Heart left ventricle (tissue), 13 donors: ENCODE results near the gene CLRN1.

Experiments used
- CTCF ChIP-seq, 12 donors: fragments of 200-600 bp; sonication (generic) in 4 of 12; IDR thresholded peaks; one replicate each; pipeline versions ENCODE4 v1.5.0 to v1.8.0; 2018 to 2022; ENCODE audit warnings: antibody characterized with exemption in 12 of 12, mild to moderate bottlenecking in 5 of 12
- POLR2A ChIP-seq, 2 donors: fragments of 450-650 bp; IDR thresholded peaks; one replicate each; pipeline ENCODE4 v1.6.1; 2017; ENCODE audit warnings: antibody characterized with exemption in 2 of 2, mild to moderate bottlenecking in 2 of 2, moderate library complexity in 2 of 2
- donor health status: ischemic (EF 13 %, LVEDD 7.1; RV severe dilation, severe dysfunction).
- donor health status: DM: no; HTN: yes; CAD: no.
- donor health status: DM: no; HTN: no; CAD: no.
- donor health status: ischemic (EF 25% LVEDD 6.9; RV normal size, moderate dysfunction).
- donor health status: ischemic (EF 25% LVEDD 5.7; RV mildly dilated, moderate dysfunction).
- donor health status: ischemic (EF 35%, LVEDD 5.7; RV mildly dilated, moderate dysfunction).
- donor health status: nonischemic (EF 11% LVEDD 7.7; RV severe dilation, severe dysfunction).
- donor health status: DM: yes; HTN: yes; CAD: no.
- donor health status: PGD.
- donor health status: ischemic (EF 29% LVEDD 5.4; RV normal size, mild dysfunction).
- donor health status: nonischemic (EF 23%, LVEDD 6.1; RV moderate dilation, normal function).

- TF ChIP-seq CTCF (IDR thresholded peaks at IDR 0.05) (no peak), POLR2A (IDR thresholded peaks at IDR 0.05) (no peak)
Measured at GRCh38 chr3:150978566-150979148, 6.1 kb upstream of the CLRN1 start.
